MM.1S (cell line): ENCODE data around the gene SEMA3C.

ENCODE experiments used
- CTCF ChIP-seq: fragments of 300-600 bp; sonication (generic); IDR thresholded peaks from 2 replicates; pipeline ENCODE4 v1.5.1; 2016; ENCODE audit warnings: antibody characterized with exemption, low read length, mixed read lengths
- EZH2 ChIP-seq: fragments of 300-600 bp; sonication (generic); optimal IDR thresholded peaks from 2 replicates; pipeline ENCODE3; 2017; ENCODE audit warnings: low read depth, mild to moderate bottlenecking, antibody characterized with exemption, low read length, mixed read lengths
- EZH2phosphoT487 ChIP-seq: fragments of 300-600 bp; sonication (generic); IDR thresholded peaks from 2 replicates; pipeline ENCODE4 v1.6.1; 2018; ENCODE audit warnings: antibody characterized with exemption, low read length

DNA sequence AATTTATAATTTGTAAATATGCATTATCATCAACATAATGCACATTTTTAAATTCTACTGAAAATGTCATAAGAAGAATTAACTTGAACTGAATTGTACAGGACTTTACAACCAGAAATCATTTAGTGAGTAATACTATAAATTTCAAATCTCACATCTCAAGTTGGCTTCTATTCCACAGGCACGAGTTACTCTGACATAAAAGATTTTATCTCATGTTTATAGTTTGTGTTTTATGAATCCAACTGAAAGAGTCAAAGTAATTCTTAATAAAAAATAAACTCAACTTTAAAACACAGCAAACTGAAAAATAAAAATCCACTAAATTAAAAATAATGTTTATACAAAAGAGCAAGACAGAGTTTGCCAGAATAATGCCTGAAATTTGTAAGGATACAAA is 151.2 kb downstream of the SEMA3C start:
- TF ChIP-seq CTCF (no peak), EZH2 (no peak), EZH2phosphoT487 (no peak)
